Inferior parietal cortex (tissue), 1 donor: ENCODE results near the gene NUDT12.
A peak's percentile ranks its signal among the peaks of the same experiment; 100 is the strongest.

Experiments used
- DNase-seq: peaks from one replicate; pipeline ENCODE4 v3.0.0-alpha.2; 2016; ENCODE audit errors: extremely low spot score

The NUDT12 gene

DNA sequence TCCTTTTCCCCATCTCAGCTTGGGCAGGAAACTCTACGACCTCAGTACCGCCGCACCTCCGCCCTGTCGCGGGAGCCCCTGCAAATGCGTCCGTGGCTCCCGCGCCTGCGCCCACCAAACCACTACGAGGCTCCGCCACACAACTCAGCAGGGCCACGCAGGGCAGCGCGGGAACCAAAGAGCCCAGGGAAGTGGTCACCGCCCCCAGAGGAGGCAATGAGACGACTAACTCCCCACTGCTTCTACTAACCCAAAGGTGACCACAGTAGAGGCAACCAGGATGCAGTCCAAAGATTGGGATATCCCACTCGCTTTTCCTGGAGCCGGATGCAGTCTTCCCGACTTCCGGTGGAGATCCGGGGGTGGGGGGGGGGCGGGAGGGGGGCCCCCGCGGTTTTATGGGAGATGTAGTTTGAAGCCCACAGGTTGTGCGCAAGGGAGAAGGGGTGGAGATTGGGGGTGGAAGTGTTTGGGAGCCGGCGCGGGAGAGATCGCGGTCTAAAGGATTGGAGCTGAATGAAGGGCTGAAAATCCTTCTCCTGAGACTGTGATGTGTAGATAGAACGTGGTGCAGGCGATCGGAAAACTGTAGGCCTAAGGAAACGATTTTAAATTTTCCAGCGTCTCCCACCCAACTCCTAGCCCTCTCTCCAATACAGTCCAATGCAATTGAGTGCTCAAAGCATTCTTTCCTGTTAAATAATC, at the start of gene NUDT12:
Gene NUDT12, minus strand, starts transcription at position 337 of the 705 bp plus-strand sequence. CDS start 2,541 bp downstream, outside the sequence.
- peak; percentile 85 for DNase-seq

DNA sequence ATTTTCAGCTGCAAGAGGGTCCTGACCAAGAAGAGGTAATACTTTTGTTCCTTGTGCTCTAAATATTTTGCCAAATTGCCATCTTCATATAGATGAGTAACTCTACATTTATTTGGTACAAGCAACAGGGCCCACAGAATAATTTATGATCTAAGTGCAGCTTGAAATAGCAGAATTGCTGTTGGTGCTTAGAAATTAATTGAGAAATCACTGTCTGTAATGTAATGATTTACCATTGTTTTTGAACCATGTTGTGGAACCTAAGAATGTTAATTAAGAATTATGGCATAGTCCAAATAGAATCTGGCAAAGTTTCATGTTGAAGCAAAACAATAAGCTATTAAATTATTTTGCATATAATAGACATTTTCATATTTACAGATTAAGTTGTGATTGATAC, 44.8 kb upstream of the NUDT12 start:
- no peak for DNase-seq

DNA sequence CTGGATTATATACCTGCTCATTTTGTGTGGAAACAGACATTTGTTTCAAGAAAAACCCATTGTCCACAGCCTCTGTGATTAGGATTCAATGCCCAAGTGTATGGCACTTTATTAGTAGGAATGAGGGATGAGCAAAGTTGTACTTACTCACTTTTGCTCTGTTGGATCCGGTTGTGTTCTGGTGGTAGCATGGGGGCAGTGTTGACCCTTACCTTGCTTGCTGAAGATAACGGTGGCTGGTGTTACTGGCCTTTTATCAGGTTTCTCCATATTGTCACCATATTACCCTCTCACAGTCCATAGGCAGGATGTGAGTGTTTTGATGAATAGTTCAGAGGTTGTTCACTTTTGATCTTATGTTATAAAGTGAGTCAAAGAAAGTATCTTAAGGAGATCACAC, 42.7 kb upstream of the NUDT12 start:
- no peak for DNase-seq

DNA sequence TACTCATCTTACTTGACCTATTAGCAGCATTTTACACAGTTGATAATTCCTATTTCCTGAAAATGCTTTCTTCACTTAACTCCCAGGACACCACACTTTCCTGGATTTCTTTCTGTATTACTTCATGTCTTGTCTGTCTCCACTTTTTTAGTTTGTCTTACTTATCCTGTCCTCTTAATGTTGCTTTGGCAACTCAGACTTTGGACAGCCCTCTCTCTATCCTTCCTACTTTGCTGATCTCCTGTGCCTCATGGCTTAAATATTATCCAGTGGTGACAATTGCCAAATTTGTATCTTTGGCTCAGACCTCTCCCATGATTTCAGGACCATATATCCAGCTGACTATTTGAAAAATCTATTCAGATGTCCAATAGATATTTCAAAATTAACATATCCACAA, 39.8 kb upstream of the NUDT12 start:
- no peak for DNase-seq

DNA sequence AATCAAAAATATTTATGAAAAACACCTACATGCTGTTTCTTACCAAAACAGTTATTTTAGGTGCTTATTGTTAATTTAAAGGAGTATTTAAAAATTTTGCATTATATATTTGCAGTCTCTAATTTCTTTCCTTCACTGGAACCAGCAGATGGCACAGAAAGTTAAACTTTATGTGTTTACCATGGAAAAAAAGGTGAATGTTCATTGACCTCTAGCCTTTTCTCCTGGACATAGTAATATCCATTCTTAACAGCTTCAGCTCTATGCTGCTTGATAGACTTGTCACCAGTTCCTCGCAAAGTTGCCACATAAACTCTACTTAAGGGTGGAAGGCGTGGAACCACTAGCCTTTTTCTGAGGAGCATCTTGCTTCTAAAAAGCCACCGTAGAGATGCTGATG, 38.7 kb upstream of the NUDT12 start:
- no peak for DNase-seq

DNA sequence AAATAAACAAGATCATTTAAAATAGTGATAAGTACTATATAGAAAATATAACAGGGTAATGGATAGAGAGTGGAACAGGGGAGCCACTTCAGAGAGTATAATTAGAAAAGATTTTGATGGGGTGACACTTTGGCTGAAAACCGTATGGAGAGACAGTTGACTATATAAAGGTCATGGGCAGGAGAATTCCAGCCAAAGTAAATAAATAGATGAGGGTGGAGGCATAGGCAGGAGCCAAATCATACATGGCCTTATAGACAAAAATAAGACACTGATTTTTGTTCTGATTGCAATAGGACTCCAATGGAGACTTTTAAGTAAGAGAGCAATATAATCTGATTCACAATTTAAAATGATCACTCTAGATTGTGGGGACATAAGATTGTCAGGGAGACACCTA, 37.5 kb upstream of the NUDT12 start:
- DNase-seq: no peak

DNA sequence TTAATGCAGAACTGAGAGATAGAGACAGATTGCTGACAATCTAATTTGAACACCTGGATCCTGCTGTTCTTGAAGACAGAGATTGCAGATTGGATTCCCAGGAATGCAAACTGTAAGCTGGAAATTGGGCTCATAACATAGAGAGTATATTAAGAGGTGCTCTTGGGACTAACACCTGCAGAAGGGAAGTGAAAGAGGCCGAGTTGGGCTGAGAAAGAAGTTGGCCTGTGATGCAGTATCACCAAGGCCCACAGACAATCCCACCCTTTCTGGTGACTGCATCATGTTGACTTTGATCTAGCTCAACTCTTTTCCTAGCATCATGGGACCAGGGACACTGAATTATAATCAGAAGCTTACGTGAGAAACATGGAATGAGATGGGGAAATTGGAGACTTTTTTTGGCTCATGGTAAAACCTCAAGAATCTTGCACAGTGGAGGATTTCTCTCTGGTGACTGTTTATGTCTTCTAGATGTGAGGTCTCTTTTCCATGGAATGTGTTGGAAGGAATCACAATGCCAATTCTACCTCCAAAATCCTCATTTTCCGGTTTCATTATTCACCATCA, 36.5 kb upstream of the NUDT12 start:
- DNase-seq: no peak

DNA sequence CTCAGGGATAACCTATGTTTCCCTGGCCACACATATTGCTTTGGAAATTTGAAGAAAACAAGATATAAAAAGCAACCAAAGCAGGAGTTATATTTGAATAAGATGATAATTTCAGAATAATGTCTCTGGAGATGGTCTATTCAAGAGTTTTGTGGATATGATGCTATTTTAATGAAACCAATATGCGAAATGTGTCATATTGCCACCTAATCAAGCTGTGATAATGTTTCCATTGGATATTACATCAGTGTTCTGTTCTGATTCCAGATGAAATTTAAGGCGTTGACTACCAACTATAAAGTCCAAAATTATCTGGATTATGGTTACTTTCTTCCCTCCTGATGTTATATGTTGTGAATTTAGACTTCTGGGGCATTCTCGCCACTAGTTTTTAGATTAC, 27.6 kb upstream of the NUDT12 start:
- DNase-seq: no peak

DNA sequence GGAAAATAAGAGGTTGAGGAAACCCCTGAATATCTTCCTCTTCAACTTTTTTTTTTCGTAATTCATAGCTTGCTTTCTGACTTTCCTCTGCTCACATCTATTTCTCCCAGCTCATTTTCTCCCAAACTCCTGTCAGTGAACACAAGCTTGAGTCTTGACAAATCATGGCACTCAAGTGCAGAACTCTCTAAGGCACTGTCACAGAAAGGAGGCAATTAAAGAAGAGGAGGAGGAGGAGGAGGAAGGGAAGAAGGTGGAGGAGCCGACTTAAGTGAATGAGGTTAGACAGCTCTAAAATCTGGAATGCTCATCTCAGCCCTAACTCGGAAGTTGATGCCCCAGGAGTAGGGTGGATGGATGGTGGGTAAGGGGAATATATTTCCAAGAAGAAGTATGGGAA, 27.2 kb upstream of the NUDT12 start:
- no peak for DNase-seq

DNA sequence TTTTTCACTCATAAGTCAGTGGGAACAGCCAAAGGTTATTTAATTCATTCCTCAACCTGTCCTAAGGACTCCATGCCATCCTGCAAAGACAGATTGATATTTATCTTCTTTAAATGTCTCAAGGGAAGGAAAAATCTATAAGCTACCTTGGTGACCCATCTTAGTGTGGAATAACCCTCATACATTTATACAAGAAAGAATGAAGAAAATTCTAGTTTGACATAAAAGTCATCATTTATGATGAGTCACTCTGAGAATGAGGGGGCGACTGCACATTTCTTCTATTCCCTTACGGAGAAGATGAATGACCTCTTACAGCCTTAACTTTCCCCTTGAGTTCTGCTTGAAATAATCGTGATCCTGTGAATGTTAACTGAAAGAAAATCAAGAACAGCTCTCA, 26.8 kb upstream of the NUDT12 start:
- no peak for DNase-seq

DNA sequence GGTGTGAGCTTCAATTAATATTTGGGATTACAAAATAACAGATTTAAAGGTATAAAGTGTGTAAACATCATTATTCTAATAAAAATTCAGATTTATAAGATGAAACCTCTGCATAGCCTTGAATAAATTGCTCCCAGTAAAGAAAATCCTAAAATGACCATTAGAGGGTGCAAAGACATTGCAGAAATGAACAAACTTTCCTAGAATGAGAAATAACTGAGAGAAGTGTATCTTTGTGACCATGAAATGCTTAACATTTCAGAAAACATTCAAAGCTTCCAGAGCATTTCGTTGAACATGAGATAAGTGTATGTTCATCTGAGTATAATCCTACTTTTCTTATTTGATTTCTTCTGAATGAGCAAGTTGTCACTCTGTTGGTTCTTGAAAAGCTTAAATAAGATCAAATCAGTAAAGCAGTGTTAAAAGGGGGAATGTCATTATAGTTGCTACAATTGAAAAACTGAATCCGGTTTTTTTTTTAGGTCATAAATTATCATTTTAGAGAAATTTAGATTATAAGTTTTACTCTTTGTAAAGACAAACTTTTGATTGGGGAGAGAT, 24.7 kb upstream of the NUDT12 start:
- peak; percentile 79 for DNase-seq

DNA sequence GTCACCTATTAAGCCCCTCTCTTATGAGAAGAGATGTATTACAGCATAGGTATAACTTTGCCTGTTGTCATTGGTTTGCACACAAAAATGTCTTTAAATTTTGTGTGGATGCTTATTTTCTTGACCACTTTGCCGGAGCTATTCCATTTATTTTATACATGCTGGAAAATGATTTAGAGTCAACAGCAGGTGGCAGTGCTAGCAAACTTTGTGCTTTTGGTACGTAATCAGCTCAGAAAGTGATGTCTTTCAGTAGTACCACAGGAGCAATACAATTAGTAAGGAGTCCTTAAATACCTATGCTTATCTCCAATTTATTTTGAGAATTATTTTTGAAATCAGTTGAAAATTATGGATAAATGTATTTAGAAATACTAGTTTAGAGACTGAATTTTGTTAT, 19.8 kb upstream of the NUDT12 start:
- peak; percentile 75 for DNase-seq

DNA sequence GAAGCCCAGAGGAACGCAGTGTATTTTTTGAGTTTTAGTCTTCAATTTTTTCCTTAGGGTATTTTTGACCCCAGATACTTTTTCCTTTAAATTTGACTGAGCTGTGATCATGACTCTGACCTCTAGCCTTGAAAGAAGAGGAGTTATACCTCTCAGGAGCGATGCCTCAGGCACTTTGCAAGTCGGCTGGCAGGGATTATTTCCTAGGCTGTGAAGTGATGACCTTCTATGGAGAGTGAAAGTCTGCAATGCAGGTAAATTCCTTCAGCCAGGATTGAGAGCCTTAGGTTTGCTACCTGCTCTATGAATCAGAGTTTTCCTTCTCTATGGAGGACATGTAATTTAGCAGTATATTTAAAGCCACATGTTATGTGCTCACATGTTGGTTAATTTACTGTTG, 10.8 kb upstream of the NUDT12 start:
- no peak for DNase-seq

DNA sequence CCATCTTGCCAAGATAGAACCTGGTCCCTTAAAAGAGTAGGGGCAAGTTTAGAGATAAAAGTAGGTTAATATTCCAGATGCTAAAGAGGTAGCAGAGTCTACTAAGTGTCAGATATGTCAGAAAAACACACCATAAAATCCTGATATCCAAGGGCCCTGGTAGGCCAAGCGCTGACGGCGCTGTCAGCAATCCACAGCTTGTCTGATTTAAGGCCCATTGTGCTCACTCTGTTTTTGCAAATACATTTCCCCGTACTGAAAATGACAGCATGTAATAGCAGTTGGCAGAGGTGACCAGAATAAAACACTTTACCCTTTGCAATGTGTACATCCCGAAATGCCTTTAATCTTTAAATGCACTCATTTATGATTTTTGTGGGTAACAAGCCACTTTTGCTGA, 9.9 kb upstream of the NUDT12 start:
- DNase-seq: no peak

DNA sequence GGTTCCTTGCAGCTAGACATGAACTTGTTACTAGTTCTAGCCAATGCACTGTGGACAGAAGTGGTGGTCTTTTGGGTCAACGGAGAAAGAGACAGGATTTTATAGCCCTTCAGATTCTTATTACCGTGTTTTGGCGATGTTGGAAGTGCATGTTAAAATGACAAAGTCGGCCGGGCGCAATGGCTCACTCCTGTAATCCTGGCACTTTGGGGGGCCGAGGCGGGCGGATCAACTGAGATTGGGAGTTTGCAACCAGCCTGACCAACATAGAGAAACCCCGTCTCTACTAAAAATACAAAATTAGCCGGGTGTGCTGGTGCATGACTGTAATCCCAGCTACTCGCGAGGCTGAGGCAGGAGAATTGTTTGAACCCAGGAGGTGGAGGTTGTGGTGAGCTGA, 9.1 kb upstream of the NUDT12 start:
- no peak for DNase-seq

DNA sequence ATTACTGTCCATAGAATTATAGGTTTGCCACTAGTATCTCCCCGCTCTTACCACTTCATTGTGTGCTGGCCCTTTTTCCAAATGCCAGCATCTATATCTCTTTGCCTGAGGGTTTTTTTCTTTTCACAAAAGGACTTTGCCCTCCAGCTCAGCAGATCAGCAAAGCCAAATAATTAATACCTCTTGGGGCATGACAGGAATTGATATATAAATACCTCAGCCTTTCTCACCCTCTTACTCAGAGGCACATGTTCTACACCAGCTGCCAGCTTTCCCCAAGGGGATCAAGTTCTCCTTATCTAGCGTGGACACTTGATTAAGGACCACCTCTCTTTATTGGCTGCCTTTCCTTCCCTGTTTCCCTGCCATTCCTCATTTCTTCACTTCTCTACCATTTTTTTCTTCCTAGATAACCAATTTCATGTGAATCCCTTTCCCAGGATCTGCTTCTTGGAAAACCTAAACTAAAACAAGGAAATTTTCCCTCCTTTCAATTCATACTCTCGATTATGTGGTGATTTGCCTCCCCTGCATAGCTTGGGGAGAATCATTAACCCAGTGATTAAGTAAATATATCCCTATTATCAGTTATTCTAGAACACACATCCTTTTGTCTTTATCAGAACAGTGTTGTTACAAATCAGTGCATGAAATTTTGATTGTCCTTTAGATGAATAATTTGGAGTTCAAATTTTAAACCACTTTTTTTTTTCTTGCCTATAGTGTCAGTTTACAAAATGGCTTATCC, 6.9 kb upstream of the NUDT12 start:
- no peak for DNase-seq

DNA sequence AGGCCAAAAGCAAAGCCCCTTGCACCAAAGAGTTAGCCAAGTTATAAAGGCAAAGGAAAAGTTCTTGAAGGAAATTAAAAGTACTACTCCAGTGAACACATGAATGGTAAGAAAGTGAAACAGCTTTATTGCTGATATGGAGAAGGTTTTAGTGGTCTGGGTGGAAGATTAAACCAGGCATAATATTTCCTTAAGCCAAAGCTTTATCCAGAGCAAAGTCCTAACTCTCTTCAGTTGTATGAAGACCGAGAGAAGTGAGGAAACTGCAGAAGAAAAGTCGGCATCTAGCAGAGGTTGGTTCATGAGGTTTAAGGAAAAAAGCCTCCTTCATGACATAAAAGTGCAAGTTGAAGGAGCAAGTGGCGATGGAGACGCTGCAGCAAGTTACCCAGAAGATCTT, 3.1 kb upstream of the NUDT12 start:
- no peak for DNase-seq

DNA sequence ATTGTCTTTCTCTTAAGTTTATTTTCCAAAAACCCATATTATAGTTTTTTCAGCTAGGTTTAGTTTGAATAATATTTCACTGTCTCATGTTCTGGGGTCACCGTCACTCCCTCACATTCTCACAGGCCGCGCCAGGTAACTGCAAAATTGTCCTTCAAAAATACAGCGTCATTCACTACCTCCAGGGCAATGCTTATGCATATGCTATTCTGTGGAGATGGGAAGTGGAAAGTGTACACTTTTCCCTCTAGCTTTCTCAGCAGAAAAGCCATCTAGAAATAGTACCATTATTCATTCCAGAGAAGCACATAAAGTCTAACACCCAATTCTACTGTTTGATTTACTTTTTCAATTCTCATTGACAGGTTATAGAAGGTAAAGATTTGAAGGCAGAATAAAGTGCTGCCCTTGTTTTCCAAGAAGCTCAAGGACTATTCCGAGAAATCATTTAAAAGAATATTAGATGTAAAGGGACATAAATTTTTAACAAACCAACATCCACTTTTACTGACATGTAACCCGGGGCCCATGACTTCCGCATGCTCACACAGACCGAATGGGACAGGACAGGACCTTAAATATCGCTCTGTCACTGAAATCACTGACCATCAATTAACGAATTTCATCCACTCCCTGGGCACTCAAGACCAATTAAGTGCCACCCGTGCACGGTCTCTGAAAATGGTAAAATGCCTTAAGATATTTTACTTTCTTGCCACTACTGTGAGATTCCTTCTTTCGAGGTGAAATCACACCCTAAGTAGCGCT, 720 bp downstream of the NUDT12 start:
- peak; percentile 13 for DNase-seq

DNA sequence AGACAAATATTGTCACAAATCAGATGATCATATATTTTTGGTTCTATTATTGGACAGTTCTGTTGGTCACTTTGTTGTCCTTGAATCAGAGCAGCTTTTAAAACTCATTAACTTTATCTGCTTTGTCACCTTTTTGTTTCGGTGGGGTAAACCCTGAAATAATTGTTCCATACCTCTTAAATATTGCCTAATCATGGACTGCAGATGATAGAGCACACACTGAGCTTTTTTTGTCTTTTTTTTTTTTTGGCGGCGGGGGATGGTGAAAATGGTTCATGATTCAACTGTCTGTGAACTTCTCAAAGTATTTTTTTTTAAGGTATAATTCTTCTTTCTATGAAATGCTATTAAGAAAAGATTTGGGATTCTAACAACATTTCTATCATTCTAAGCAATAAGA, 1.8 kb downstream of the NUDT12 start:
- DNase-seq: no peak

DNA sequence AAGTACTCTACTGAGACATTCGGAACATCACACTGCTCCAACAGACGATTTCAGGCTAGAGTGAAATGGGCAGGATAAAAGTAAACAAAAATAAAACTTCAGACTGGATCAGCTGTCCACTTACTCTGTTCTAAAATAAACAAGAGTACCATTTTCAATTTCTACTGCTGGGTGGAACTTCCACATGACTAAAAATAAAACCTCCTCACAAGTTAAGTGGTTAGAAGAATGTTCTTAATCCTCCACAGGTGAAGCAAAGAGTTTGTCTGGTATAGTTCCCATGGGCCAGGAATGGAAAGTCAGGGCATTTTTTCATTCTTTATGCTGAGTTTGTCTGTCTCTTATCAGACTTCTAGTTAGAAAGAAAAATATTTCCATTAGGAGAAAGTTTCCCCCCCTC, 15.7 kb downstream of the NUDT12 start:
- DNase-seq: no peak

DNA sequence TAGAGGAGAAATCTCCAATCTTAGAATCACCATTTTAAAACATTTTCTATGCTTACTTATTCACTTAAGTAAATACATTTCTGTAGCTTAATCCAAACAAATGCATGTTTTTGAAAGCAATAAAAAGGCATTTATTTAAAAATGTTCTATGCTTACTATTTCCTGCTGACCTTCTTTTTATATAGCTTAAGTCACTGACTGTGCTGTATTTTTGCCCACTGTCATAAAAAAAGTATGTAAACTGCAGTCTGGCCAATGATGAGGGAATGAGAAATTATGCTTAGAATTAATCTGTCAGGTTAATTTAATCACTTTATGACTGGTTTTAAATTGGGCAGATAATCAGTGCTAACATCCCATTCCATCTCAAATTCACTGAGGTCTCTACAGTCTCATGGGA, 20.1 kb downstream of the NUDT12 start:
- no peak for DNase-seq

DNA sequence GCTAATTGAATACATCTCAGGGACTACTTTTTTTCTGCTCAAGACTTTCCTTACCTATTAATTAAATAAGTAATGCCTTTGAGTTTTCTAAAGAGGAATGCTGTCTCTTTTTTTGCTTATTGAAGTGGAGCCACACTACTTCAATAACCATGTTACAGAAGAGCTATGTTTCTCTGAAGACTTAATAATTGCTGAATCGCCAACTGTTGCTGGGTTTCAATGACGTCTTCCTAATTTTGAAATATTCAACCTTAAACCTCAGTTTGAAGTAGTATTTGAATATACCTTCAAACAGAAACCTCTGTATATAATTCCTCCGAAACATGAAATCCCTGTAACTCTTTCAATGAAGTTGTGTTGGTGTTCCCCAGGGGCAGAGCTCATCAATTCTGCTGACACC, 21.0 kb downstream of the NUDT12 start:
- no peak for DNase-seq
